GM21367 (cell line): ENCODE results near the gene TMEM178B.

Experiments used
- ATAC-seq: cut with Tn5 transposase; IDR thresholded peaks from one replicate; pipeline ENCODE4 v1.9.1; 2021; ENCODE audit not compliant: unreplicated experiment

The TMEM178B gene

DNA sequence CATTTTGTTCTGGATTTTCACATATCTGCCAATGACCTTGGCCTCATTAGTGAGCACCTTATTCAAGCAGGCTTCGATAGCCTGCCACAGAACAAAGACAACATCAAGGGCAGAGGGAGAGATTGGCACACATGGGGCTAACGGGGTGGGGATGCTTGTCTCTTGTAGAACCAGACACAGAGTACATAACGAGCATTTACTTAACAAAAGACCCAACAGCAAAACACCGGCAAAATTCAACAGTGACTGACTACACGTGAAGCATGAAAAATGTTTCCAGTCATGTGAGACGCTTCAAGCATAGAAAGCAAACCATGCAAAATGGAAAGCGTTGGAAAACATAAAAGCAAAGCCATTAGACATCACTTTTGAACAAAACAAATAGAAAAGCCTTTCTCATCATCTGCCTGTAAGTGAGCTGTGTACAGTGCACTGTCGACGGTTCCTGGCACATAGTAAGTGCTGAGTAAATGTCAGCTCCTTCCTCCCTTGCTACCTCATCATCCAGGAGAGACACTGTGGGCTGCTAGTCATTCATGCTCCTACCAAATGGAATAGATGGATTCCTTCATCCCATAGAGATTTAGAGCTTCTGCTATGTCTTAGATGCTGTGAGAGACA, 342.9 kb downstream of the TMEM178B start:
- no peak for ATAC-seq

DNA sequence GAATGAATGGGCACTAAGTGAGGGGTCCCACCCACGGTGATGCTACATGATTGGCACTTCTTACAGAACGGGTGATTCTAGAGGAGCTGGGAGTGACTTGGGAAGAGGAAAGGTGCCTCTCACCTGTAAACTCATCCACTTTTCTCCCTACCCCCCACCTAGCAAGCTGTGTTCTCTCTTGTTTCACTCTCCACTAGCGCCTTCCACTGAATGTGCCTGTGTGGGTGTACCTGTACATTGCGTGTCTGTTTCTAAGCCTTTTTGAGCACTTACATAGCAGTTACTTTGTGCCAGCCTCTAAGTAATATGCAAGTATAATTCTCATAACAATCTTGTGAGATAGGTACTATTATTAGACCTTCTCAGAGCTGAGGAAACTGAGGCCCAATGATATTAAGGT, 343.6 kb downstream of the TMEM178B start:
- ATAC-seq, result no peak

DNA sequence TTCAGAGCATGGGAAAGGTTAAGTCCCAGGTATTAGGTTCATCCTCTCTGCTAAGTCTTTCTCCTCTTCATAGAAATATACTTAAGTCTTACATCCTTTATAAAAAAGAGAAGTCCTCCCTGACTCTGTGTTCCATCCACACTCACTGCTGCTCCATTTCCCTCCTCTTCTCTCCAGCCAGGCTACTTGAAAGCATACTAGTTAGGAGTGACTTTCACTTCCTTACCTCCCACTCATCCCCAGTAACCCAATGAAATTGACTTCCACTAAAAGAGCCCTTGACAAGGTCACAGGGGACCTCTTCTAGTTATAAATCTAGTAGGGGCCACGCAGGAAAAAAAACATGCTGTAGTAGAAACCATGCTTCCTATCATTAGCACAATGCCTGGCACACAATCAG, 344.2 kb downstream of the TMEM178B start:
- ATAC-seq, result no peak

DNA sequence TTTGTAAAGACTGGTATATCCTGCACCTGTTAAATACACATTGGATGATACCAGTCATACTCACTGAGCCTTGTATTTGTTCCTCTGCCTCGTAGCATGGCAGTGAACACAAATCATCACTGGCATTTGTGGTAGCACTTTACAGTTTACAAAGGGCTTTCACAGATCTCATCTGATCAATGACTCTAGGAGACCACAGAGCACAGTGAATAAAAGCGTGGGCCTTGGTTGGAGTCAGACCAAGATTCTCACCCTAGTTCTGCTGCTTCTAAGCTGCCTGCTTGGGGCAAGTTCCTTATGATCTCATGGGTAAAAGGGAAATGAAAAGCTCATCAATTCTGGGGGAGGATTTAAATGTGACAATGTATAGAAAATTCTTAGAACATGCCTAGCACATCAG, 347.4 kb downstream of the TMEM178B start:
- ATAC-seq, result no peak

DNA sequence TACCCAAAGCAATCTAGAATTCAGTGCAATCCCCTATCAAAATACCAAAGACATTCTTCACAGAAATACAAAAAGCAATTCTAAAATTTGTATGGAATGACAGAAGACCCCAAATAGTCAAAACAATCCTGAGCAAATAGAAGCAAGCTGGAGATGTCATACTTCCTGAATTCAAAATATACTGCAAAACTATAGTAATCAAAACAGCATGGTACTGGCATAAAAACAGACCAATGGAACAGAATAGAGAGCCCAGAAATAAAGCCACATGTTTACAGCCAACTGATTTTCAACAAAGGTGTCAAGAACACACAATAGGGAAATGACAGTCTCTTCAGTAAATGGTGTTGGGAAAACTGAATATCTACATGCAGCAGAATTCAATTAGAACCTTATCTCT, 353.3 kb downstream of the TMEM178B start:
- ATAC-seq, result no peak

DNA sequence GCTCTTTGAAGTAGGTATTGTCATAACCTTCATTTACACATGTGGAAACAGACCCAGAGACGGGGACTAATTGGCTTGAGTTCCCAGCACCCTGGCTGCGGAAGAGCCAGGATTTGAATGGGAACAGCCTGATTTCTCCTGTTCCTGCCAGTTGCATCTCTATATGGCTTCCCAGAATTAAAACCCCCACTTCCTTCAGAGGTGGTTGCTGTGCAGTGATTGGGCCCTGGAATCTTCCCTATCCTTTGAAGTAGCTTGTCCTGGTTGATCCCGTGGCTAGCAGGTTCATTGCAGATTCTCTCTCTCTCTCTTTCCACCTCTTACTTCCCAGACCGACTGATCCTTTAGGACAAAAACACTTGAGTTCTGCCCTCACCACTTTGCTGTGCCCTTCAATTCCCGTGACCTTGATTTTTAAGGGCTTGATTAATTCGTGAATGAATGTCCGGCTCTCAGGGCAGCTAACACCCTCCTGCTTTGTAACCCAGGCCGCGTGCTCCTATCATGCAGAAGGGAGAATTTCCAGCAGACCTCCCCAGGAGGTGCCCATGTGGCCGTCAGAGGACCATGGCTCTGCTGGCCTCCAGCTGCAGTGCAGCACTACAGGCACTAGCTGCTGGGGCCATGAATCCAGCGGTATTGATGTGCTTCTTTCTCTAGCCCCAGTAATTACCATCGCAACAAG, 356.7 kb downstream of the TMEM178B start:
- ATAC-seq, result no peak

DNA sequence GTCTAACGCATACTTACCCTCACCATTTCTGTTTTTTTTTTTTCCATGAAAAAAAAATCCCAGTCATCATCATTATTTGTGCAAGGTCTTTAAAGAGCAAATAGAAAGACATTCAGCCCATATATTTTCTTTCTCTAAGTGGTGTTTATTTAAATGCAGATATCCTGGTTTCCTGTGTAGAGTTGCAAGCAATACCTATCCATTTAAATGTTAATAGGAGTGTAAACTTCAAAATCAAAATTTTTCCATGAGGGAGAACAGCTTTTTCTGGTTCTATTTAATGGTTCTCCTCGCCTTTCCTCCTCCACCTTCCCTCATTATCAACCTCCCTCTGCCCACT, 357.2 kb downstream of the TMEM178B start:
- ATAC-seq, result no peak

DNA sequence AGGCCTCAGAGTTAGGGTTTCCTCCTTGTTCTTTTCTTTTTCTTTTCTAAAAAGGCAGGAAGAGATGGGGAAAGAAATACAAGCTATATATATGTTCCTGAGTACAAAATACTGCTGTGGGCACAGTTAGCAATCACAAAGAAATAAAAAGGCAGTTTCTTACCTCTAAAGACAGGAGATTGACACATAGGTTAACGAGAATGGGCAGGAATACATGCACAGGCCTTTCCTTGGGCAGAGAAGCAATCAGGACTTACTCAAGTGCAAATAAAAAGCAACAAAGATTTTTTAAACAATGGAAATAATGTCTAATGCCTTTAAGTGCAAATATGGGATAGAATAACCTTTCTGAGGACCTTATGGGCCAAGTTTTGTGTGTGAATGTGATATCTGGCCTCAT, 357.8 kb downstream of the TMEM178B start:
- ATAC-seq, result no peak

DNA sequence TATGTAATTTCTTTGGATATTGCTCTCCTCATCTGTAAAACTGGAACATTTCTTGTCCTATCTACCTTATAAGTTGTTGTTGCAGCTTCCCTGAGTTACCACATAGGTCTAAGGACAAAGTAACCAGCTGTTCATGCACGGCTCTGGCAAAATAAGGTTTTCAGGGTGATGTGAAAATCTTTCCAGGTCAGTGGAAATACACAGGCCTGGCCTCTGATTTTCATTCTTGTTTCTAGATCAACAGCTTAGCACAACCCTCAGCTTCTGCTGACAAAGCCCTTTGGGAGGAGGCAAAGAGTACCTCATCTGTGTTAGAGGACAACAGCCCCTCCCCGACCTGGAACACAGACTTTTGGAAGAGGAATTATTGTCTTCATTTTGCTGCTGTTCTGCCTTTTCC, 359.8 kb downstream of the TMEM178B start:
- ATAC-seq, result no peak

DNA sequence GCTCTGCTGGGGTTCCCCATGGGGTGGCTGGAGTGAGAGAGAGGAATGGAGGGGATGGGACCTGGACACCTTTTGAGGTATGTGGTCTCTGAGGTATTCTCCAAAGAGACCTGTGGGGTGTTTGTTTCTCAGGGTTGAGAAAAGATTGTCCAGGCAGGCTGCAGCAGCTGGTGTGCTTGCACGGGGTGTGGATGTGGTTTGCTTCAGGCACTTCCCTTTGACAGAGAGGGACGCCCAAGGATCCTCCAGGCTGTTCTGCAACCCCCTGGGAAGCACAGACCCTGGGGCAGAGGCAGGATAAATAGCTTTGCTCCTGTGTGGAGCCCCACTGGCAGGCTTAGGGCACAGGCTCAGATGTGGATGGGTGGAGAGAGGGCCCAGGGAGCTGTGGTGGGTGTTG, 362.3 kb downstream of the TMEM178B start:
- no peak for ATAC-seq

DNA sequence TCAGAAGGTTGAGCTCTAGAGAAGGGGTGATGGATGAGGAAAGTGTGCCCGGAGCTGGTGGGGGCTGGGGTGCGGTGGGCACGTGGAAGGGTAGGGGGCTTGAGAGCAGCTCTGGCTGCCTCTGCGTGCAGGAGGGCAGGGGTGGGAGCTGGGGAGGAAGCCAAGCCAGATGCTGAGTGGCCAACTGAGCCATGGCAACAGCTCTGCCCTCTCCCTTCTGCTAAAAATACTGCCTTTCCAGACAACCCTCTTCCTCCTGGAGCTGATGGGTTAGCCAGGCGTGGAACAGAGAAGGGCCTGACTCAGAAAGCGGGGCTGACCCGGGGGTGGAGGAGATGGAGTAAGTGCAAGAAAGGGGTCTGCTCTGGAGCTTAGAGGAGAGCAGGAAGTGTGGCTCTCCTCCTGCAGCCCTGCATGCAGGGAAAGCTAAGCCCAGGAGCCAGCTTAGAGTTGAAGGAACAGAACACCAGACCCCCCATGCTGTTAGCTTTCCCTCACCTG, 362.8 kb downstream of the TMEM178B start:
- no peak for ATAC-seq

DNA sequence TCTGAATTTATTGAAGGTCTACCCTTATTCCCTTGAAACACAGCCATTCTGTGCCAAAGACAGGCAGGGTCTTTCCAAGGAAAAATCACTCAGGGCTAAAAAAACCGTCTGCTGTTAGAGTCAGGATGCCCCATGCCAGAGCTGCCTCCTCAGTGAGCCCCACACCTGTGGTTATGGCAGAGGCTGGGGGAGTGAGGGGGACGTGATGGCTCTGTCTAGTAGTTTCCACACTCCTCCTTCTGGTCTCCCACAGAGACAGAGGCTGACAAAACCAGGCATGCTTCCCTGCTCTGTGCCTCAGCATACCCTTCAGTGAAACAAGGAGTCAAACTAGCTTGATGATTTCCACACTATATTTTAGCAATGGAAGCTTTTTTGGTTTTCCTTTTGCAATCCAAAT, 365.3 kb downstream of the TMEM178B start:
- ATAC-seq, result no peak

DNA sequence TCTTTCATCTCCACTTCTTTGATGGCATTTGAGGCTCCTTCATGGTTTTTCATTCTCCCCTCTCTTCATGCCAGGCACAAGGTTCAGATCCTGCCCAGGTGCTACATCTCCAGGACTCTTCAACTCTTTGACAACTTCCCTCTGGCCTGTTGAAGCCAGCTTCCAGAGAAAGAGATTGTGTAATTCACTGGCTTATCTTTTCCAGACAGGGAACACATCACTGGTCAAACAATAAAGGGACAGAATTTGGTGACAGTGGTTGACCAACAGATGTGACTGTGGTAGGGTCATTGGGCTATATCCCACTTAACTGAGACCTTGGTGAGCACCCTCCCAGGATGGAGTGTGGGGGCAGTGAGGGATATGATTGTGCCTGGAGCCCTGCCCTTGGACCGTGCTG, 365.9 kb downstream of the TMEM178B start:
- ATAC-seq, result no peak

DNA sequence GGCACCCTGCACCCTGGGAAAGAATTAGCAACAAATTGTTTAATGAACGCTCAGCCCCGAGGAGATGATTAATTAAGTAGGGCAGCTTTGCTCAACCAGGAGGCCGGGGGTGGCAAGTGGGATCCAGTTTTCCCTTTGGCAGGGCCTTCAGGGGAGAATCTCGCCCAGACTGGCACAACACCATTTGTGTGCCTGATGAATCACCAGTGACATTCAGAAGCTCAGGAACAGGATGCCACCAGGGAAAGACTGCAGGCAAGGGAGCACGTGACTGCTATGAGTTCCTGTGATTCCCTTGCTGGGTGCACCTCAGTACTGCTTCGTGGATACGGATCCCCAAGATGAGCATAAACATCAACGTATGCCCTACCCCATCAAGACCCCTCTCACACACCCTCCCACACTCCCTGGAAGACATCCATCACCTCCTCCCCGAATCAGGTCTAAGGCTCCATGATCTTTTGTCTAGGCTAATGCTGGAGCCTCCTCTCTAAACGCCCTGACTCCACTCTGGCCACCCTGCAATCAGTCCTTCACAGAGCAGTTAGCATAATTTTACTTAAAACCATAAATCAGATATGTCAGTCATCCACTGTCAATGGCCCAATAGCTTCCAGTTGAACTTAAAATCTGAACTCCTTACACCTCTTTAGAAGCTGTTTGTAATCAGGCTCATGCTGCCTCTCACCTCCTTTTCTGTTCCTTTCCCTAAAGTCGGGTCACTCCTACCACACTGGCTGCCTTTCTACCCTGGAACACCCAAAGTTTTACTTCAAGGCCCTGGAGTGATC, 368.2 kb downstream of the TMEM178B start:
- no peak for ATAC-seq

DNA sequence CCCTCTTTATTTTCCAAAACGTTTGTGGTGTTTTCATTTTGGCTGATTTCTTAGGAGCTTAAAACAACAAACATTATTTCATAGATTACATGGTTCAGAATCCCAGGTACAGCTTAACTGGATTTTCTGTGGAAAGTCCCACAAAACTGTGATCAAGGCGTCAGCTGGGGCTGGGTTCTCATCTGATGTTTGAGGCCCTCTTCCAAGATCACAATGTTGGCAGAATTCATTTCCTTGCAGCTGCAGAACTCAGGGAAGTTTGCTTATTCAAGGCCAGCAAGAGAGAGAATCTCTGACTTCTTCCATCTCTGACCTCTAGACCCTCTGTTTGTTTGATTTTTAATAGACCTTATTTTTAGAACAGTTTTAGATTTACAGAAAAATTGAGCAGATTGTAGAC, 368.9 kb downstream of the TMEM178B start:
- ATAC-seq, result no peak

DNA sequence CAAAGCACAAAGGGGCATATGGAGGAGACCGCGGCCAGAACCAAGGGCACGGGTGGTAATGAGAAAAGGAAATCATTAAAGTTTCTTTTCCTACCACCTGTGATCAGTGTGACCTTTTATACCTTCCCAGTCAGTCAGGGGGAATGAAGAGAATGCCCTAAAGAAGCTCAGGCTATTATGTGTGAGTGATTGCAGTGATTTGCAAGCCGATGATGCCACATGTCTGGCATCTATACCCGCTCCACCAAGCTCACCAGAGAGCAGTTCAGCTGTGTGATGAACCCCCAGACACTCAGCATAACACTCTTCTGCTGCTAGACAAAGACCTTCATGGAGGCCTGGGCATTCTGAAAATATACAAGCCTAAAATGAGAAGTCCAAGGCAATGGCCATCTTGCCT, 371.1 kb downstream of the TMEM178B start:
- ATAC-seq, result no peak

DNA sequence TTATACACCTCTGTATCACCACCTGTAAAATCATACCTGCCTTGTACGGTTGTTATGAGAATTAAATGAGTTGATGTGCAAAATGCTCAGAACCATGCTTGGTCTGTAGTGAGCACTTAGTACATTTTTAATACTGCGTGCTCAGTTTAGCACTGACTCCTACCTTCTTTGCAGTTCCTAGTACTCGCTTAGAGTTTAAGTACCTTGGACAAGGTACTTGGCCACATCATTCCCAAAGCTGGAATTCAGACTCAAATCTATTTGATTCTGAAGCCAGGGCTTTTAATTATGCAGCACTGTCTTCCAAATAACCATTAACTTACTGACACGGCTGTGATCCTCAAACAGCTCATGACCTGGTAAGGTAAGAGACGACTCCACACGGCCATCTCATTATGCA, 377.4 kb downstream of the TMEM178B start:
- no peak for ATAC-seq

DNA sequence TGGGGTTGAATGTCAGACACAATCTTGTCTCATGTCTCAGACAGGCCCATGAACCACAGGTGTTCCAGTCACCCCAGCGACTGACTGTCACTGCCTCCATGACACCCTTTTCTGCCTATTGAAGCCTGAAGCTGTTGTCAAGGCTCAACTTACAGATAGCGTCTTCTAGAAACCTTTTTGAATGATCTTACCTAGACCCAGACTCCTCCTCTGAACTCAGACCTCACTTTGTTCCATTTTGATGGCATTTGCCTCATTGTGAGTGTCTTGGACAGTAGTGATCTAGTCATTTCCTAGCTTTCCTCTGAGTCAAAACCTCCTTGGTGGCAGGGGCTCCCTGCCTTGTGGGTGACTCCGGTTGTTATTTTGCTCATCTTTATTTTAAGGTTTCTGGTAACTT, 379.0 kb downstream of the TMEM178B start:
- no peak for ATAC-seq

DNA sequence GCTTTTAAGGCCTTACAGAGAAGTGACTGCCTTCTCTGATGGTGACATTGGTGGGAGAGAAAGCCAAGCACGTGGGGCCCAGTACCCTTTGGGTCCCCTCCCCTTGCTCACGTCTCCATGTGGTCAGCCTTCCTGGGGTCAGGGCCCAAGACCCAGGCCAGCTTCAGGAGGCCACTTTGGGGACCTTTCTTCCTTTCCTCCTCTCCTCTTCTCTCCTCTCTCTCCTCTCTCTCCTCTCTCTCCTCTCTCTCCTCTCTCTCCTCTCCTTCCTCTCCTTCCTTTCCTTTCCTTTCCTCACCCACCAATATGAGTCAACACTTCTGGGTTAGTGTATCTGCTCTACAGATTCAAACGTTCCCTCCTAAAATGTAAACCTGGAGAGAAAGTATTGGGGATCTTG, 380.5 kb downstream of the TMEM178B start:
- no peak for ATAC-seq

DNA sequence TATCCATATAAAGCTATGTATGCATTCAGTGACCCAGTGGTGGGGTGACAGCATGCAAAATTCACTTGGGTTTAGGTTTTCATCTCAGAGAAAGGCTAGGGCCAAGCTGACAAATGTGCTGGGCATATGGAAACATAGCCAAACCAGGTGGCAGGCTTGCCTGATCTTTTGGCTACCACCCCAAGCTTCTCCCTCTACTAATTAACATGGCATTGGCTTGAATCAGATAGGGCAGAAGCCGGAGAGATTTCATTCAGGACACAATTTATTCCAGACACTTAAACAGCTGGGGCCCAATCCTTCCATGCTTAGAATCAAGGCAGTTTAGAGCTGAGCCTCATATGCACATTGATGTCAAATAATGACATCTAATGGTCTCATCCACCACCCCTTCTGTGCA, 381.9 kb downstream of the TMEM178B start:
- ATAC-seq, result no peak

DNA sequence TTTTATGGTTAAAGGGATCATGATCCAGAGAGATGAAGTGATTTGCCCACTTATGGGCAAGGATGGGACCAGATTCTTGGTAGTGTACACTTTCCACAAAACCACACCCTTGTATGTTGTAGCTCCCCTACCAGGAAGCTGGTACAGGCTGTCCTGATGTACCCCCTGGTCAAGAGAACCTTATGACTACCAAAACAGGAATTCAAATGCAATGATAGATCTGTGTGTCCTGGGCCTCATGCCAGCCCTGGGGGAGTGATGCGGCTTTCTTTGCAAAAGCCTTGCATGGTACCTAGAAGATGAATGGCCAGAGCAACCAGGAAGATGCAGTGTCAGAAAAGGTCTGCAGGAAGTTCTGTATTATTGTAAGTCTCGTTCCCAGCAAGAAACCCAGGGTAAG, 382.4 kb downstream of the TMEM178B start:
- ATAC-seq, result no peak

DNA sequence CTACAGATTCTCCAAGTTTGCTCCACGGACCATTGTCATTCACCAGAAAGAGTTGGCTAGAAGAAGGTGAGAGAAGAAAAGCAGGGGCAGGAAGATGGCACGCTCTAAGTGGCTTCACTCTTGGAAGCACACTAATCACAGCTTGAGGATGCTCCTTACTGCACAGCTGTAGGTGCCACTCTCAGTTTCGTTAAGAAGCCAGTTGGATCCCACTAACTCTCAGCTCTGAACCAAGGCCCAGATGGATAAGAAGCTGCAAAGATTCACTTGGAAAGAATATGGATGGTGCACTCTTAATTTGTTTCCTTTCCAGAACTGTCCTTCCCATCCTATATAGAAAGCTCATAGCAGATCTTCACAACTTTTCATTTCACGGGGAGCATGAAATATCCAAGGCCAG, 382.8 kb downstream of the TMEM178B start:
- ATAC-seq, result no peak
